COLO668 (cell line): Measurements from ENCODE around the gene TRPM5.

Experiments used
- DNase-seq: peaks from one replicate; lab custom pipeline; 2025; ENCODE audit not compliant: unreplicated experiment; lab: John Stamatoyannopoulos, UW

The TRPM5 gene

DNA sequence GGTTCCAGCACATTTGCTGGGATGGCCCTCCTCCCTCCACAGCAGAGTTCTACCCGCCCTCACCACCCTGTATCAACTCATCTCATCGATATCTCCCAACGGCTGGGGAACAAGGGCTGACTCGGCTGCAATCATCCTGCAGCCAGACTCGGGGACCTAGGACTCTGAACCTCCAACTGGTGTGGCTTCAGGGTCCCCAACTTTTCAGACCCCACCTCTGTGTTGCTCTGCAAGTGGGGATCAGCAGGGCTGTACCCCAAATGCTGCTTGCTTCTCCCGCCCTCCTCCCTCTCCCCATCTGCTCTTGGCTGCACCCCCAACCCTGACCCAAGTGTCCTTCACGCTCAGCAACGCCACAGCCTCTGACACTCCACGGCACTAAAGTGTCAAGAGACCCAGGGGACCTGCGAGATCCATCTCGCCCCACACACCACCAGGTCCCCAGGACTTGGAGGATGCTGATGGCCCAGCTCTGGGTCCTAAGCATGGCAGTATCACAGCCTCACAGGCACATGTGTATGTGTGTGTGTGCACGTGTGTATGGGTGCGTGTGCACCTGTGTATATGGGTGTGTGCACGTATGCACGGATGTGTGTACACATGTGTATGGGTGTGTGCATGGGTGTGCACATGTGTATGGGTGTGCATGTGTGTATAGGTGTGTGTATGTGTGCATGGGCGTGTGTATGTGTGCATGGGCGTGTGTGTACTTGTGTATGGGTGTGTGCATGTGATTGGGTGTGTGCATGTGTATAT is 26.9 kb upstream of the TRPM5 start:
- no peak for DNase-seq

DNA sequence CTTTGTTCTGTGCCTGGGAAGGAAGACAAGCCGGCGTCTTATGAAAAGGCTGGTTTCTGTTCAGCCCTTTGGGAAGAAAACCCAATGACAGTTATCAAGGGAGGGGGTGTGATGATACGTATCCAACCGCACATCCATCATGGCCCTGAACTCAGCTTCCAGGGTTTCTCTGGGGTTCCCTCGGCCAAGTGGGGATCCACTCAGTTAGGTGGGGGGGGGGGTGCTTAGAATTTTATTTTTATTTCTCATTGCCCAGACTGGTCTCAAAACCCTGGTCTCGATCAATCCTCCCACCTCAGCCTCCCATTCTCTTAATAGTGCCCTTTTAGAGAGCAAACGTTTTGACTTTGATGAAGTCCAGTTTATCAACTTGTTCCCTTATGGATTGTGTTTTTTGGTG is 26.2 kb upstream of the TRPM5 start:
- DNase-seq, result no peak

DNA sequence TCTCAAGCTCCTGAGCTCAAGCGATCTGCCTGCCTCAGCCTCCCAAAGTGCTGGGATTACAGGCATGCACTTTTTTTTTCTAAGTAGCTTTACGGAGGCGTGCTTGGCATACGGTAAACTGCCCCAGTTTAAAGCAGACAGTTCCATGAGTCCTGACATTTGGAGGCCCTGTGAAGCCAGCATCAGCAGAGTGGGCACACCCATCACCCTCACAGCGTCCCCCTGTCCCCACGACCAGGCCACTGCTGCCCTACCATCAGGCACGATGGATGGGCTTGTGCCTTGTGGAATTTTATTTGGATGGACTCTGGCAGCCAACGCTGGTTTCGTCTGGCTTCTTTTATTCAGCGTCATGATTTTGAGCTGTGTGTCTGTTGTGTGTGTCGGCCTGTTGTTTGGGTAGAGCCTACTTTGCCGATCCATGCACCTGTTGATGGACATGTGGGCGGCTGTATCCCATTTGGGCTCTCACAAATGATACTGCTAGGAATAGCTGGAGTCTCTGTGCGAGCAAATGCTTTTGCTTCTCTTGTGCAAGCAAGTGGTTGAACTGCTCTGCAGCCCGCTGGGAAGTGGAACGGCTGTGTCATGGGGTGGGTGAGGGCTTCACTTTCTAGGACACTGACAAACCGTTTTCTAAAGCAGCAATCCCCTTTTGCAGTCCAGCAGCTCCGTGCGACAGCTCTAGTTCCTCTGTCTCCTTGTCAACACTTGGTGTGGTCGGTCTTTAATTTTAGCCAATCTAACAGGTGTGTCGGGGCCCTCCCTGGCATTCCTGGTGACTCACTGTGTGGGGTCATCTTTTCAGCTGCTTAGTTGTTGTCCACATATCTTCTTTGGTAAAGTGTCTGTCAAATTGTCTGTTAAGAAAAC is 24.3 kb upstream of the TRPM5 start:
- no peak for DNase-seq

- DNase-seq, result no peak
These were observed 23.4 kb upstream of the TRPM5 start for GRCh38 chr11:2467695-2468055.

- no peak for DNase-seq
These were observed 22.8 kb upstream of the TRPM5 start for GRCh38 chr11:2466869-2467694.

DNA sequence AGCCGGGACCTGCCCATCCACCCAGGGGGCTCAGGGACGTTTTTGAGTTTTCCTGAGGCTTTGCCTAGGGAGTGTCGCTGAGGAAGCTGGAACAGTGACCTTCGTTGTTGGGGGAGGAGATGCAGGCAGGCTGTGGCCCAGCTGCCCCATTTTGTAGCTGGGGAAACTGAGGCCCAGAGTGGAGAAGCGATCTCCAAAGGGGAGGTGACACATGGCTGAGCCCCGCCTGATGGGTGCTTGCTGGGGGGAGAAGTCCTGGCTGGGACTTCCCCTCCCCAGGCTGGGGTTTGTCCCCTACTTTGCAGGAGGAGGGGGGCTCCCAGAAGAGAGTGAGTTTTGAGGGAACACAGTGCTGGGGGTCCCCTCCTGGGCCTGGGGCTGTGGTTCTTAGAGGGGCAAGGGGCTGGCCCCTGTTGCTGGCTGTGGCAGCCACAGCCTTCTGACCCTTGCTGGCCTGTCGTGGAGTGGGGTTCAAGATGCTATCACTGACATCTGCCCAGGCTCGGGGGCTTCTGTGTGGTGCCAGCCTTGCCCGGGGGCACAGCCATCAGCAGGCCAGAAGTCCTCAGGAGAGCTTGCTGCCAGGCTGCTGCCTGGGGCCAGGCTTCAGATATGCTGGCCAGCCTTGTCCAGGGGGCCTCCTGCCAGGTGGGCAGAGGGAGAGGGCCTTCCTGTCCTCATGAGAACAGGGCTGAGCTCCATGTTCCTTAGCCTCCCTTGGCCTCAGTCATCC is 21.9 kb upstream of the TRPM5 start:
- DNase-seq, result no peak

DNA sequence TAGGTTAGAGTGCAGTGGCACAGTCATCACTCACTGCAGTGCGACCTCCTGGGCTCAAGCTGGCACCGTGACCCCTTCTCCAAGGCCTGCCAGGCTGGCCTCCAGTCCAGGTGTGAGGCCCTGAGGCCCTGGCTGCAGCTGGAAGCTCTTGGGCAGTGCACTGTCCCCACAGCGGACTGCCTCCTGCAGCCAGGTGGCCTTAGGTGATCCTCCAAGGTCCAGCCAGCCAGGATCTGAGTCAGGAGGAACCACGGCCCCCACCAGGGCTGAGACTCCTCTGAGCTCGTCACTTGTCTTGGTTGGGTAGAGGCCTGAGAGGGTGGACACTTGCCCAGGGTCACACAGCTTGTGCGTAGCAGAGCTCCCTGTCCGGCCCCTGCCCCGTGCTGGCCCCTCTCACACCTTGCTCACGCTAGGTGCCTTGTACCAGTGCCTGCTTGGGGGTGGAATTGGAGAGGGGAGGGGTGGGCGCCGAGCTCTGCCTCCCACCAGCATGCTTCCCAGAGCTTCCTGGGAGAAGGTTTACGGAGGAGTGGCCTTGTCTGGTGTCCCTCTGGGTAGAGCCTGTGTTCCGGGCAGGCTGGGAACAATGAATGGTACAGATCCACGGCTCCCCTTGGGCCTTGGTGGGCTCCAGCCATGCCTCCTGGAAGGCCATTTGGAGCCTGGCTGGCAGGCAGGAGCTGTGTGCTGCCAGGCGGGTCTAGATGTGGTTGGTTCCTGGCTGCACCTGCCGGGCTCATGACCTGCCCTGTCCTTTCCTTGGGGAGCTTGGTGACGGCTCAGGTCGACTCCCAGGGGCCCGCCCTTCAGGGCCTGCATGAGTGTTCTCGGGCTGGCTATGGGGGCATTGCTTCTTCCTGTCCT is 21.1 kb upstream of the TRPM5 start:
- no peak for DNase-seq

- DNase-seq, result no peak
These were observed 20.3 kb upstream of the TRPM5 start for GRCh38 chr11:2464451-2465165.

GRCh38 chr11:2463766-2464277 is 19.5 kb upstream of the TRPM5 start:
- no peak for DNase-seq

GRCh38 chr11:2462986-2463765 is 18.9 kb upstream of the TRPM5 start:
- no peak for DNase-seq

DNA sequence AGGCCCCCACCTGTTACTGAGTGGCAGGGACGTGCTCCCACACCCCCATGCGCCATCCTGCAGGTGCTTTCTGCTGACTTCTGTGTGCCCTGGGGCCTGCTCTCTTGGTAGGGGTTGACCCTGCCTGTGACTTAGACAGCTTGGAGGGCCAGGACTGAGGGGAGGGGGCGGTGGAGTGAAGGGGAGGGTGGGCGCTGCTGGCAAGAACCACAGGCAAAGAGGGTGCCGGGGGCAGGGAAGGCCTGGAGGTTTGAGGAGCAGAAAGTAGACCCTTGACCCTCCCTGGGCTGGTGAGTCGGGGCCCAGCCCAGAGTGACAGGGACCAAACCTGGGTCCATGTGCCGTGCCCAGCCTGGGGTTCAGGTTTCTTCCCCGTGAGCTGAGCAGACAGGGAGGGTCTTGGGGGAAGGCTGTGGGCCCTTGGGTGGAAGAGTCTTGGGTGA is 18.2 kb upstream of the TRPM5 start:
- no peak for DNase-seq

- no peak for DNase-seq
These were observed 17.7 kb upstream of the TRPM5 start for GRCh38 chr11:2461956-2462542.

DNA sequence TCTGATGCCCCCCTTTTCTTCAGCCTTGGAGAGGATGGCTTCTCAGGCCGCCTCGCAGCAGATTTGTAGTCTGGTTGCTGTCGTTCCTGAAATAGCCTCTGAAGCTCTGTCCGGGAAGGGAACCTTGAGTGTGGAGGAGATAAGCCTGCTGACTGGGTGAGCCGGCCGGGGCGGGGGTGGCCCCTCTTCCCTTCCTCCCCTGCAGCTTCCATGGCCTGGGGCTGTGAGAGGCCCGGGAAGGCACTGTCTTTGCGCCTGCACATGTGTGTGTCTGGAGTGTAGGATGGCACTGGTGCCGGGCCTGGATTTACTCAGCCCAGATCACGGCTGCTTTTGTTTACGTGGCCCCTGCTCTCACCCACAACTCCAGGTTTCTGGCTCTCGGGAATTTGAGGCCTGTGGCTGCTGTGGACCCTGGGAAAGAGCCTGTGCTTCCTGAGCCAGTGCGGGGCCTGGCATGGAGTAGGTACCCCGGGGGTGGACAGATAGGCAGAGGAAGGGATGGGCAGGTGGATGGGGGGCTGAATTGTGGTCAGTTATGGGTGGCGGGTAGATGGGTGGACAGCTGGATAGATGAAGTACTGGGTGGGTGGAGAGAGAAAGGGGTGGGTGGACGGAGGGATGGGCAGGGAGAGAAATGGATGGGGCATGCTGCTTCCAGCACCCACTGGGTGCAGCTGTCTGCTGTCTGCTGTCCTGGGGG is 17.1 kb upstream of the TRPM5 start:
- no peak for DNase-seq

- DNase-seq, result no peak
These were observed 16.4 kb upstream of the TRPM5 start for GRCh38 chr11:2460540-2461252.

DNA sequence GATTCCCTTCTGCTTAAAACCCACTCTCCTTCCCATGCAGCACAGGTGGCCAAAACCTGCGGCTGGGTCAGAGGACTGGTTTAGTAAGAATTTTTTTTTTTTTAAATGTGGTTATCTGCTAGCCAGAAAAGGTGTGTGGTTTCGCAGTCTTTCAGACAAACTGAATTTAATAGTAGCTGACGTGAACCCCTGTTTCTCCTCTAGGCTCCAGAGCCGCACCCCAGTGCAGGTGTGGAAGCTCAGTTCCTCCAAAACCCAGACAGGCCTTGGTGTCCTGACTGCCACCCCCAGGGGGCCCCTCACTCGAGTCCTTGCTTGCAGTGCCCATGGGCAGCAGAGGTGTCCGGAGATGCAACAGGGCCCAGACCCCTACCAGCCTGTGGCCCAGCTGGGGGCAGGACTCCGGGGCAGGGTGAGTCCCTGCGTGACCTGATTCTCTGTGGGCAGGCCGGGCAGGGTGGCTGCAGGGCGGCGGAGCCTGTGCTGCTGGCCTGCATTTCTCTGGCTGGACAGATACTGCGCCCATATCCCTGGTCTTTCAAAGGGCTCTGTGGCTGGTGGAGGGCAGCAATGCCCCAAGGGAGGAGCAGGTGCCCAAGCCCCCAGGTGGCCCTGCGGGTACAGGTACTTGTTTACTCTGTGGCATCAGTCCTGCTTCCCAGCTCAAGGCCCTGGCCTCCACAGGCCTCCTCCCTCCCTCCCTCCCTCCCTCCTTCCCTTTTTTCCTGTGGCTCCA is 15.7 kb upstream of the TRPM5 start:
- no peak for DNase-seq
